HepG2 (cell line): Measurements from ENCODE around the gene HSPB9. TPM values are rescaled to one million over a fixed set of nuclear protein-coding genes. Genes with fewer than 3 reads are reported as not detected.

Source experiments
- ATAC-seq: fragments of 200-7000 bp; cut with Tn5 transposase; 3 replicates; pipeline ENCODE4 v1.9.1; 2020; ENCODE audit warnings: mild to moderate bottlenecking, moderate library complexity
- BruUV-seq: library from RNA; stranded (reverse); fragments of 400-500 nt; replicated peaks from 2 replicates; lab custom pipeline; 2021; lab: Mats Ljungman, UMichigan
- CTCF ChIA-PET: fragments of 300-600 bp; formaldehyde crosslinking; extraction: SDS; loops from one replicate; lab custom pipeline; 2021; ENCODE audit warnings: low total read pairs, inconsistent platforms, low intra/inter-chr PET ratio; lab: Yijun Ruan, JAX
- POLR2A ChIA-PET: fragments of 350-600 bp; sonication (Branson Sonifier 250); formaldehyde crosslinking; loops from one replicate; lab custom pipeline; 2020; ENCODE audit warnings: antibody characterized with exemption, inconsistent platforms; lab: Yijun Ruan, JAX
- DNase-seq: peaks from one replicate; pipeline ENCODE4 v3.0.0-alpha.2; 2015; ENCODE audit warnings: low spot score
- FAIRE-seq: peaks from 3 replicates; lab custom pipeline; 2011; peaks lifted over from hg19 to GRCh38; lab: Jason Lieb, UNC
- H2AFZ ChIP-seq: one replicate; pipeline ENCODE4 v1.6.1; 2011; ENCODE audit warnings: low read length, inconsistent platforms
- H3K27ac ChIP-seq: fragments of 300-600 bp; 3 replicates; pipeline ENCODE4 v1.8.0; 2011; ENCODE audit warnings: mixed run types, mild to moderate bottlenecking, mixed read lengths, low read length, inconsistent platforms; ENCODE audit not compliant: insufficient read depth; ENCODE audit errors: extremely low read length
- H3K27me3 ChIP-seq, 2 experiments: fragments of 200-600 bp in 1 of 2; 2 replicates in 1 of 2; 3 replicates in 1 of 2; pipeline versions ENCODE4 v1.6.0 to v1.8.0; 2011; ENCODE audit warnings: low read length in 2 of 2, mild to moderate bottlenecking in 2 of 2, moderate library complexity in 2 of 2, inconsistent platforms in 1 of 2; ENCODE audit not compliant: insufficient read depth in 2 of 2, control insufficient read depth in 1 of 2
- H3K36me3 ChIP-seq, 2 experiments: fragments of 200-600 bp in 1 of 2; replicated peaks in 1 of 2; 2 replicates in 1 of 2; 3 replicates in 1 of 2; pipeline versions ENCODE4 v1.5.1 to v1.8.0; 2011; ENCODE audit warnings: low read length in 2 of 2, inconsistent platforms in 1 of 2; ENCODE audit not compliant: insufficient read depth in 2 of 2, control insufficient read depth in 1 of 2
- H3K4me1 ChIP-seq: 2 replicates; pipeline ENCODE4 v1.5.1; 2012; ENCODE audit warnings: low read length, inconsistent platforms; ENCODE audit not compliant: insufficient read depth
- H3K4me2 ChIP-seq: 2 replicates; pipeline ENCODE4 v1.6.0; 2011; ENCODE audit warnings: low read depth, low read length, inconsistent platforms
- H3K4me3 ChIP-seq, 3 experiments: fragments of 200-600 bp in 1 of 3; sonication (generic), shearing (Covaris generic) in 1 of 3; replicated peaks in 1 of 3; 2 replicates each; pipeline ENCODE4 v1.5.1; 2011 to 2016; ENCODE audit warnings: low read length in 3 of 3, inconsistent platforms in 2 of 3, low read depth in 2 of 3, mild to moderate bottlenecking in 2 of 3, control low read depth in 1 of 3, mixed read lengths in 1 of 3; ENCODE audit not compliant: insufficient read depth in 1 of 3
- H3K79me2 ChIP-seq: one replicate; pipeline ENCODE4 v1.6.1; 2011; ENCODE audit warnings: low read length, inconsistent platforms; ENCODE audit not compliant: insufficient read depth
- H3K9ac ChIP-seq: 2 replicates; pipeline ENCODE4 v1.6.0; 2011; ENCODE audit warnings: mild to moderate bottlenecking, low read depth, low read length, inconsistent platforms; ENCODE audit not compliant: insufficient read depth
- H3K9me3 ChIP-seq: 2 replicates; pipeline ENCODE4 v1.5.1; 2012; ENCODE audit warnings: mild to moderate bottlenecking, low read length
- H4K20me1 ChIP-seq: 2 replicates; pipeline ENCODE4 v1.6.0; 2011; ENCODE audit warnings: inconsistent platforms, mild to moderate bottlenecking, low read length, moderate library complexity; ENCODE audit not compliant: insufficient read depth
- ETV5 ChIP-seq: IDR thresholded peaks from 2 replicates; pipeline ENCODE4 v1.6.1; 2018; ENCODE audit warnings: missing biosample characterization, missing genetic modification reagents, inconsistent platforms, borderline replicate concordance
- FOXP4 ChIP-seq: sonication (generic); formaldehyde crosslinking; IDR thresholded peaks from 2 replicates; pipeline ENCODE4 v1.4.0; 2020; ENCODE audit warnings: missing genetic modification reagents
- KAT2B ChIP-seq: fragments of 150-350 bp; IDR thresholded peaks from 2 replicates; pipeline ENCODE4 v1.6.1; 2014; ENCODE audit warnings: low read depth, low read length, borderline replicate concordance
- KLF11 ChIP-seq: IDR thresholded peaks from 2 replicates; pipeline ENCODE4 v1.6.1; 2016; ENCODE audit warnings: missing compliant biosample characterization
- LBX2 ChIP-seq: sonication (generic); formaldehyde crosslinking; IDR thresholded peaks from 2 replicates; pipeline ENCODE4 v1.5.0; 2020; ENCODE audit warnings: missing genetic modification reagents, mild to moderate bottlenecking, borderline replicate concordance
- MEF2D ChIP-seq: sonication (generic); formaldehyde crosslinking; IDR thresholded peaks from 2 replicates; pipeline ENCODE4 v1.5.1; 2020; ENCODE audit warnings: mild to moderate bottlenecking, missing genetic modification reagents
- MIER2 ChIP-seq: IDR thresholded peaks from 2 replicates; pipeline ENCODE4 v1.6.1; 2016; ENCODE audit warnings: missing biosample characterization, missing genetic modification reagents
- MTF2 ChIP-seq: sonication (generic); formaldehyde crosslinking; IDR thresholded peaks from 2 replicates; pipeline ENCODE4 v1.5.0; 2020; ENCODE audit warnings: missing genetic modification reagents, borderline replicate concordance
- NFIB ChIP-seq: sonication (generic); formaldehyde crosslinking; IDR thresholded peaks from 2 replicates; pipeline ENCODE4 v1.9.0; 2021; ENCODE audit warnings: missing genetic modification reagents, mild to moderate bottlenecking, borderline replicate concordance
- PHF21A ChIP-seq: sonication (generic); formaldehyde crosslinking; IDR thresholded peaks from 2 replicates; pipeline ENCODE4 v1.5.0; 2020; ENCODE audit warnings: mild to moderate bottlenecking, missing genetic modification reagents
- TFE3 ChIP-seq: IDR thresholded peaks from 2 replicates; pipeline ENCODE4 v1.6.1; 2016
- TGIF2 ChIP-seq: IDR thresholded peaks from 2 replicates; pipeline ENCODE4 v1.6.1; 2016; ENCODE audit warnings: control low read depth, missing compliant biosample characterization
- ZNF274 ChIP-seq: sonication (generic); formaldehyde crosslinking; IDR thresholded peaks from 2 replicates; pipeline ENCODE4 v1.5.1; 2020; ENCODE audit warnings: mild to moderate bottlenecking, missing genetic modification reagents
- ZNF333 ChIP-seq: sonication (generic); formaldehyde crosslinking; IDR thresholded peaks from 2 replicates; pipeline ENCODE4 v1.4.0; 2020; ENCODE audit warnings: mild to moderate bottlenecking, missing genetic modification reagents, borderline replicate concordance
- WGBS: methylation state at CpG from one replicate; pipeline ENCODE4 v1.1.6; 2017; ENCODE audit warnings: low lambda C conversion rate; 5-methylcytosine and 5-hydroxymethylcytosine counted together
- in situ Hi-C: cut with HindIII; loops from 2 replicates; pipeline ENCODE4 v1.10.0; 2017; ENCODE audit warnings: low pct_unique_long_range_greater_than_20kb; ENCODE audit not compliant: extremely low pct_ligation_motif_present
- intact Hi-C: fragments of 100-400 bp; cut with micrococcal nuclease; formaldehyde crosslinking; loops from one replicate; pipeline ENCODE4 v1.10.0; 2022; ENCODE audit not compliant: unreplicated experiment
- polyA plus RNA-seq, 8 experiments: library from polyadenylated mRNA; depleted of rRNA in 3 of 8; stranded (reverse) in 7 of 8; unstranded in 1 of 8; fragments of >200 nt; fragmentation: Illumina TruSeq in 4 of 8; extraction: Trizol in 4 of 8; gene quantifications; 2 replicates each; pipeline versions ENCODE4 v1.2.1 to v1.2.3, GENCODE V29; 2011 to 2016; ENCODE audit warnings: low read depth in 4 of 8, missing spikeins in 1 of 8, mixed read lengths in 1 of 8; ENCODE audit not compliant: insufficient read depth in 1 of 8
- total RNA-seq, 5 experiments: library from RNA; depleted of rRNA; stranded (reverse); fragments of >200 nt; fragmentation: Illumina TruSeq; extraction: Trizol; gene quantifications; 2 replicates each; pipeline ENCODE4 v1.2.3, GENCODE V29; 2016; ENCODE audit warnings: low read depth in 1 of 5
- TF ChIP-seq, protein P1 (sequence below): sonication (generic); formaldehyde crosslinking; IDR thresholded peaks from 2 replicates; pipeline ENCODE4 v1.5.1; 2020; ENCODE audit warnings: mild to moderate bottlenecking, missing genetic modification reagents, moderate library complexity
- TF ChIP-seq, protein P2 (sequence below): sonication (generic); formaldehyde crosslinking; IDR thresholded peaks from 2 replicates; pipeline ENCODE4 v1.8.0; 2022; ENCODE audit warnings: mild to moderate bottlenecking, missing genetic modification reagents

Gene HSPB9
- total and polyA plus RNA-seq, 2 of the 13 experiments (the other 11 are each of a cell fraction or from before 2014, with no cell fraction given), result 0.05 to 0.24 TPM

DNA sequence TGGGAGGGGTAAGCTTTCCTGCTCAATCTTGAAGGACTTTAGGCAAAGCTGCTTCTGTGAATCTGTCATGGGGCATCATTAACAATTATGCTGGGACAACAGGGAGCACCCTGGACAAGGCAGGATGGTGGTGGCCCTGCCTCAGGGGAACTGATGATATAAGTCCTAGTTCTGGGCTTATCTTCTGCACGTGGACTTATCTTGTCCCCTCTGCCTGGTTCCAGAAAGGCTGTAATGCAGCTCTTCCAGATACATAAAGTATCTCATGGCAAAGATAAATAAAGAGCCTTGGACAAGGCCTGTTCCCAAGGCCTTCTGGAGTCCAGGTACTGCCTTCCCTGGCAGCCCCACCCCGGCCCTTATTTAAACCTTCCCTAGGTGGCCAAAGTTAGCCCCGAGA, 18.3 kb upstream of the HSPB9 start:
- Histone ChIP-seq H3K27me3 (peaks cover 1 to 13% of the 10 kb centered on the region in 2 experiments; a peak in 2 of 5 replicates), H3K9ac (no peak overlapping the region), H2AFZ (no peak overlapping the region), H3K36me3 (no peaks in the 10 kb centered on the region), H3K79me2 (no peaks in the 10 kb centered on the region), H3K4me2 (no peak overlapping the region), H3K4me1 (peaks cover 25% of the 10 kb centered on the region), H3K4me3 (no peak overlapping the region), H3K9me3 (no peaks in the 10 kb centered on the region), H4K20me1 (no peaks in the 10 kb centered on the region), H3K27ac (no peak overlapping the region)
- intact Hi-C loops, result no loop called here
- no peak for DNase-seq
- WGBS, result 33% methylated on average over 1 of the region's 3 CpGs
- in situ Hi-C loops, result loop anchor here (5.0 kb wide), 1 partner anchor 37 kb away; no protein-coding TSS in a partner anchor
- no TSS peak for BruUV-seq
- ATAC-seq, result no peak
- ChIA-PET CTCF (interaction anchor here (1.4 kb wide), 1 partner anchor 13 kb away, joined by 5 read pairs; no protein-coding TSS in a partner anchor), POLR2A (interaction anchor here (1.1 kb wide), 1 partner anchor 137 kb away, joined by 3 read pairs; no protein-coding TSS in a partner anchor)
- no peak for FAIRE-seq
- TF ChIP-seq ZNF333 (no peak), ETV5 (no peak), ZNF274 (CRISPR knock-in tag) (no peak), KLF11 (CRISPR knock-in tag) (no peak), MEF2D (CRISPR knock-in tag) (no peak), NFIB (CRISPR knock-in tag) (no peak), KAT2B (no peak), TFE3 (CRISPR knock-in tag) (no peak), PHF21A (CRISPR knock-in tag) (no peak), FOXP4 (CRISPR knock-in tag) (no peak), MTF2 (no peak), TGIF2 (no peak), MIER2 (CRISPR knock-in tag) (no peak), LBX2 (CRISPR knock-in tag) (no peak)
- TF ChIP-seq, protein P1, sequence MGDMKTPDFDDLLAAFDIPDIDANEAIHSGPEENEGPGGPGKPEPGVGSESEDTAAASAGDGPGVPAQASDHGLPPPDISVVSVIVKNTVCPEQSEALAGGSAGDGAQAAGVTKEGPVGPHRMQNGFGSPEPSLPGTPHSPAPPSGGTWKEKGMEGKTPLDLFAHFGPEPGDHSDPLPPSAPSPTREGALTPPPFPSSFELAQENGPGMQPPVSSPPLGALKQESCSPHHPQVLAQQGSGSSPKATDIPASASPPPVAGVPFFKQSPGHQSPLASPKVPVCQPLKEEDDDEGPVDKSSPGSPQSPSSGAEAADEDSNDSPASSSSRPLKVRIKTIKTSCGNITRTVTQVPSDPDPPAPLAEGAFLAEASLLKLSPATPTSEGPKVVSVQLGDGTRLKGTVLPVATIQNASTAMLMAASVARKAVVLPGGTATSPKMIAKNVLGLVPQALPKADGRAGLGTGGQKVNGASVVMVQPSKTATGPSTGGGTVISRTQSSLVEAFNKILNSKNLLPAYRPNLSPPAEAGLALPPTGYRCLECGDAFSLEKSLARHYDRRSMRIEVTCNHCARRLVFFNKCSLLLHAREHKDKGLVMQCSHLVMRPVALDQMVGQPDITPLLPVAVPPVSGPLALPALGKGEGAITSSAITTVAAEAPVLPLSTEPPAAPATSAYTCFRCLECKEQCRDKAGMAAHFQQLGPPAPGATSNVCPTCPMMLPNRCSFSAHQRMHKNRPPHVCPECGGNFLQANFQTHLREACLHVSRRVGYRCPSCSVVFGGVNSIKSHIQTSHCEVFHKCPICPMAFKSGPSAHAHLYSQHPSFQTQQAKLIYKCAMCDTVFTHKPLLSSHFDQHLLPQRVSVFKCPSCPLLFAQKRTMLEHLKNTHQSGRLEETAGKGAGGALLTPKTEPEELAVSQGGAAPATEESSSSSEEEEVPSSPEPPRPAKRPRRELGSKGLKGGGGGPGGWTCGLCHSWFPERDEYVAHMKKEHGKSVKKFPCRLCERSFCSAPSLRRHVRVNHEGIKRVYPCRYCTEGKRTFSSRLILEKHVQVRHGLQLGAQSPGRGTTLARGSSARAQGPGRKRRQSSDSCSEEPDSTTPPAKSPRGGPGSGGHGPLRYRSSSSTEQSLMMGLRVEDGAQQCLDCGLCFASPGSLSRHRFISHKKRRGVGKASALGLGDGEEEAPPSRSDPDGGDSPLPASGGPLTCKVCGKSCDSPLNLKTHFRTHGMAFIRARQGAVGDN (CRISPR knock-in tag), result no peak
- TF ChIP-seq, protein P2, sequence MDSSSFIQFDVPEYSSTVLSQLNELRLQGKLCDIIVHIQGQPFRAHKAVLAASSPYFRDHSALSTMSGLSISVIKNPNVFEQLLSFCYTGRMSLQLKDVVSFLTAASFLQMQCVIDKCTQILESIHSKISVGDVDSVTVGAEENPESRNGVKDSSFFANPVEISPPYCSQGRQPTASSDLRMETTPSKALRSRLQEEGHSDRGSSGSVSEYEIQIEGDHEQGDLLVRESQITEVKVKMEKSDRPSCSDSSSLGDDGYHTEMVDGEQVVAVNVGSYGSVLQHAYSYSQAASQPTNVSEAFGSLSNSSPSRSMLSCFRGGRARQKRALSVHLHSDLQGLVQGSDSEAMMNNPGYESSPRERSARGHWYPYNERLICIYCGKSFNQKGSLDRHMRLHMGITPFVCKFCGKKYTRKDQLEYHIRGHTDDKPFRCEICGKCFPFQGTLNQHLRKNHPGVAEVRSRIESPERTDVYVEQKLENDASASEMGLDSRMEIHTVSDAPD (CRISPR knock-in tag), result no peak
